Kidney epithelial cell (primary cell): ENCODE measurements around the gene CILP2. TPM values are rescaled to one million over a fixed set of nuclear protein-coding genes. Genes with fewer than 3 reads are reported as not detected.
A peak's percentile ranks its signal among the peaks of the same experiment; 100 is the strongest.

Experiments used
- DNase-seq: peaks from one replicate; pipeline ENCODE4 v3.0.0-alpha.2; 2010; ENCODE audit warnings: low read depth
- H3K27me3 ChIP-seq: 2 replicates; pipeline ENCODE4 v1.6.0; 2011; ENCODE audit warnings: low read length; ENCODE audit not compliant: control insufficient read depth, insufficient read depth
- H3K36me3 ChIP-seq: 2 replicates; pipeline ENCODE4 v1.5.1; 2011; ENCODE audit warnings: low read length; ENCODE audit not compliant: control insufficient read depth, insufficient read depth
- H3K4me3 ChIP-seq: 2 replicates; pipeline ENCODE4 v1.5.1; 2011; ENCODE audit warnings: low read depth, mild to moderate bottlenecking, control low read depth, low read length
- CTCF ChIP-seq: IDR thresholded peaks from 2 replicates; pipeline ENCODE4 v1.5.1; 2011; ENCODE audit warnings: mild to moderate bottlenecking, moderate library complexity, low read length, control low read depth, inconsistent platforms; ENCODE audit not compliant: insufficient read depth, poor library complexity, severe bottlenecking
- total RNA-seq: library from RNA; depleted of rRNA; stranded (reverse); fragments of >200 nt; gene quantifications from 2 replicates; pipeline ENCODE4 v1.2.3, GENCODE V29; 2015

Gene CILP2
- total RNA-seq, 1 donor from 2014 or later = not detected

GRCh38 chr19:19540715-19541515 is 2.9 kb downstream of the CILP2 start:
- H3K27me3 ChIP-seq = peaks cover 49% of the 10 kb centered on the region
- TF ChIP-seq CTCF = no peak
- H3K36me3 ChIP-seq = no peaks in the 10 kb centered on the region
- no peak for DNase-seq
- H3K4me3 ChIP-seq = peak overlapping the region; percentile 13

- Histone ChIP-seq H3K27me3 (peaks cover 49% of the 10 kb centered on the region), H3K4me3 (no peak overlapping the region), H3K36me3 (no peaks in the 10 kb centered on the region)
- no peak for TF ChIP-seq CTCF
- DNase-seq = no peak
Observed at GRCh38 chr19:19541616-19542015, 3.6 kb downstream of the CILP2 start.

GRCh38 chr19:19542507-19542906 is 4.4 kb downstream of the CILP2 start:
- Histone ChIP-seq H3K36me3 (no peaks in the 10 kb centered on the region), H3K4me3 (no peak overlapping the region), H3K27me3 (peaks cover 47% of the 10 kb centered on the region)
- DNase-seq = no peak
- TF ChIP-seq CTCF = no peak

- no peak for DNase-seq
- no peak for TF ChIP-seq CTCF
- no peak overlapping the region for H3K4me3 ChIP-seq
- peaks cover 43% of the 10 kb centered on the region for H3K27me3 ChIP-seq
- no peaks in the 10 kb centered on the region for H3K36me3 ChIP-seq
Observed at GRCh38 chr19:19543101-19543500, 5.0 kb downstream of the CILP2 start.

- TF ChIP-seq CTCF = no peak
Observed at GRCh38 chr19:19543640-19544039, 5.6 kb downstream of the CILP2 start.

More at GRCh38 chr19:19543640-19544039, 5.6 kb downstream of the CILP2 start:
- no peak for DNase-seq
- peaks cover 37% of the 10 kb centered on the region for H3K27me3 ChIP-seq
- no peak overlapping the region for H3K4me3 ChIP-seq
- H3K36me3 ChIP-seq = no peaks in the 10 kb centered on the region
